ENCODE data around the gene CGB2. TPM values are rescaled to one million over a fixed set of nuclear protein-coding genes. Genes with fewer than 3 reads are reported as not detected.
"Not testable (repeated sequence)": the region's sequence is repeated elsewhere in the genome, so short reads cannot be mapped to it uniquely, and the experiment has no call there.

CGB2 gene
- polyA plus RNA-seq, 1 donor from 2014 or later, result not detected

GRCh38 chr19:49017666-49018351 is 13.9 kb upstream of the CGB2 start:
- Mint-ChIP-seq H3K9me3 (no peaks in the 10 kb centered on the region), H3K36me3 (peaks cover 1% of the 10 kb centered on the region), H3K4me3 (peak overlapping the region; percentile 85 to 98 (median 95)), H3K27me3 (peaks cover 5% of the 10 kb centered on the region), H3K4me1 (peaks cover 10 to 18% (median 18%) of the 10 kb centered on the region in 3 donors), H3K27ac (no peak overlapping the region)

- not testable (repeated sequence) for H3K36me3 Mint-ChIP-seq, H3K9me3 Mint-ChIP-seq
- H3K27ac Mint-ChIP-seq, result peak overlapping the region in 2 of 3 donors; percentile 79 to 98
Measured at GRCh38 chr19:49018388-49019241, 13.1 kb upstream of the CGB2 start.

GRCh38 chr19:49019242-49019932 is 12.3 kb upstream of the CGB2 start:
- no peaks in the 10 kb centered on the region for H3K9me3 Mint-ChIP-seq
- peak overlapping the region; percentile 85 to 98 (median 95) for H3K4me3 Mint-ChIP-seq
- H3K27ac Mint-ChIP-seq, result peak overlapping the region in 2 of 3 donors; percentile 79 to 98
- peaks cover 10 to 18% (median 18%) of the 10 kb centered on the region in 3 donors for H3K4me1 Mint-ChIP-seq
- H3K36me3 Mint-ChIP-seq, result peaks cover 1% of the 10 kb centered on the region
- peaks cover 5% of the 10 kb centered on the region for H3K27me3 Mint-ChIP-seq

More at GRCh38 chr19:49018388-49019241, 13.1 kb upstream of the CGB2 start:
- H3K4me3 Mint-ChIP-seq, result peak overlapping the region; percentile 85 to 98 (median 95)
- H3K4me1 Mint-ChIP-seq, result peaks cover 10 to 18% (median 18%) of the 10 kb centered on the region in 3 donors
- not testable (repeated sequence) for H3K27me3 Mint-ChIP-seq

GRCh38 chr19:49020342-49020741 is 11.3 kb upstream of the CGB2 start:
- H3K36me3 Mint-ChIP-seq, result peaks cover 1% of the 10 kb centered on the region
- peaks cover 10 to 18% (median 18%) of the 10 kb centered on the region in 3 donors for H3K4me1 Mint-ChIP-seq
- H3K27me3 Mint-ChIP-seq, result peaks cover 5% of the 10 kb centered on the region
- H3K9me3 Mint-ChIP-seq, result no peaks in the 10 kb centered on the region
- peak overlapping the region; percentile 58 to 98 (median 90) for H3K4me3 Mint-ChIP-seq
- H3K27ac Mint-ChIP-seq, result no peak overlapping the region

- Mint-ChIP-seq H3K4me3 (peak overlapping the region; percentile 58 to 86 (median 74)), H3K27me3 (peaks cover 5% of the 10 kb centered on the region), H3K36me3 (peaks cover 1% of the 10 kb centered on the region), H3K9me3 (no peaks in the 10 kb centered on the region), H3K27ac (peak overlapping the region in 1 of 3 donors; percentile 12), H3K4me1 (peaks cover 10 to 18% (median 18%) of the 10 kb centered on the region in 3 donors)
Measured at GRCh38 chr19:49020931-49021895, 10.5 kb upstream of the CGB2 start.

GRCh38 chr19:49022116-49022515 is 9.6 kb upstream of the CGB2 start:
- H3K27me3 Mint-ChIP-seq, result peaks cover 5% of the 10 kb centered on the region
- no peaks in the 10 kb centered on the region for H3K9me3 Mint-ChIP-seq
- H3K36me3 Mint-ChIP-seq, result peaks cover 1% of the 10 kb centered on the region
- peak overlapping the region in 1 of 4 donors; percentile 86 for H3K4me3 Mint-ChIP-seq
- no peak overlapping the region for H3K27ac Mint-ChIP-seq
- peaks cover 10 to 18% (median 18%) of the 10 kb centered on the region in 3 donors for H3K4me1 Mint-ChIP-seq

- peaks cover 7 to 15% (median 14%) of the 10 kb centered on the region in 3 donors for H3K4me1 Mint-ChIP-seq
- not testable (repeated sequence) for H3K27me3 Mint-ChIP-seq, H3K4me3 Mint-ChIP-seq, H3K27ac Mint-ChIP-seq, H3K36me3 Mint-ChIP-seq, H3K9me3 Mint-ChIP-seq
Measured at GRCh38 chr19:49024233-49024632, 7.5 kb upstream of the CGB2 start, which contains the start of gene CGB3. CGB3 (minus strand) TSS chr19:49024333; CDS start chr19:49023971, 362 bp downstream.

GRCh38 chr19:49025088-49025487 is 6.6 kb upstream of the CGB2 start:
- peaks cover 5 to 14% (median 10%) of the 10 kb centered on the region in 3 donors for H3K4me1 Mint-ChIP-seq
- not testable (repeated sequence) for H3K27me3 Mint-ChIP-seq, H3K36me3 Mint-ChIP-seq, H3K4me3 Mint-ChIP-seq, H3K9me3 Mint-ChIP-seq, H3K27ac Mint-ChIP-seq

- H3K36me3 Mint-ChIP-seq, H3K4me3 Mint-ChIP-seq, H3K27ac Mint-ChIP-seq, H3K27me3 Mint-ChIP-seq, H3K9me3 Mint-ChIP-seq: not testable (repeated sequence)
- H3K4me1 Mint-ChIP-seq, result peaks cover 5 to 11% (median 8%) of the 10 kb centered on the region in 3 donors
Measured at GRCh38 chr19:49025599-49025998, 6.1 kb upstream of the CGB2 start.

- H3K9me3 Mint-ChIP-seq, H3K4me3 Mint-ChIP-seq, H3K4me1 Mint-ChIP-seq, H3K36me3 Mint-ChIP-seq, H3K27ac Mint-ChIP-seq, H3K27me3 Mint-ChIP-seq: not testable (repeated sequence)
Measured at GRCh38 chr19:49028686-49029085, 3.0 kb upstream of the CGB2 start.

- not testable (repeated sequence) for H3K4me3 Mint-ChIP-seq, H3K36me3 Mint-ChIP-seq, H3K4me1 Mint-ChIP-seq, H3K27me3 Mint-ChIP-seq, H3K9me3 Mint-ChIP-seq, H3K27ac Mint-ChIP-seq
Measured at GRCh38 chr19:49029749-49030148, 1.9 kb upstream of the CGB2 start.

GRCh38 chr19:49030323-49030722 is 1.4 kb upstream of the CGB2 start:
- H3K27ac Mint-ChIP-seq, H3K27me3 Mint-ChIP-seq, H3K9me3 Mint-ChIP-seq, H3K4me3 Mint-ChIP-seq, H3K4me1 Mint-ChIP-seq, H3K36me3 Mint-ChIP-seq: not testable (repeated sequence)

GRCh38 chr19:49036815-49037214 is 5.1 kb downstream of the CGB2 start, which contains the start of gene CGB1:
CGB1 (minus strand) TSS chr19:49036895; CDS start chr19:49036711, 184 bp downstream.
- not testable (repeated sequence) for H3K27ac Mint-ChIP-seq, H3K9me3 Mint-ChIP-seq, H3K36me3 Mint-ChIP-seq, H3K4me1 Mint-ChIP-seq, H3K4me3 Mint-ChIP-seq, H3K27me3 Mint-ChIP-seq

- not testable (repeated sequence) for H3K4me3 Mint-ChIP-seq, H3K9me3 Mint-ChIP-seq, H3K36me3 Mint-ChIP-seq, H3K4me1 Mint-ChIP-seq, H3K27ac Mint-ChIP-seq, H3K27me3 Mint-ChIP-seq
Measured at GRCh38 chr19:49038111-49038510, 6.4 kb downstream of the CGB2 start.
